Neural crest cell (in vitro differentiated cells): ENCODE results near the gene ERN1. TPM values are rescaled to one million over a fixed set of nuclear protein-coding genes. Genes with fewer than 3 reads are reported as not detected.

Source experiments
- DNase-seq: peaks from one replicate; pipeline ENCODE4 v3.0.0; 2021; ENCODE audit warnings: low read depth, mixed read lengths, low spot score
- H3K27ac Mint-ChIP-seq: one replicate; pipeline ENCODE4 v1.8.0; 2021; ENCODE audit warnings: mild to moderate bottlenecking, mixed read lengths; ENCODE audit not compliant: unreplicated experiment
- H3K27me3 Mint-ChIP-seq: 2 replicates; pipeline ENCODE4 v1.8.0; 2021; ENCODE audit warnings: low read depth, mild to moderate bottlenecking, mixed read lengths
- H3K36me3 Mint-ChIP-seq: 2 replicates; pipeline ENCODE4 v1.8.0; 2021; ENCODE audit warnings: low read depth, mild to moderate bottlenecking, mixed read lengths
- H3K4me1 Mint-ChIP-seq: 2 replicates; pipeline ENCODE4 v1.8.0; 2021; ENCODE audit warnings: mixed read lengths
- H3K4me3 Mint-ChIP-seq: one replicate; pipeline ENCODE4 v1.8.0; 2021; ENCODE audit warnings: mild to moderate bottlenecking, mixed read lengths
- H3K9me3 Mint-ChIP-seq: 2 replicates; pipeline ENCODE4 v1.8.0; 2021; ENCODE audit warnings: mixed read lengths
- CTCF ChIP-seq: fragments of 200-600 bp; sonication (generic); conservative IDR thresholded peaks from 2 replicates; pipeline ENCODE4 v1.5.0; 2021; ENCODE audit warnings: antibody characterized with exemption, mild to moderate bottlenecking
- total RNA-seq: library from RNA; stranded (reverse); gene quantifications from 2 replicates; pipeline ENCODE4 v1.2.1, GENCODE V29; 2021

ERN1 gene
- total RNA-seq, 1 donor from 2014 or later: 8.5 TPM

- H3K27me3 Mint-ChIP-seq: peaks cover 23% of the 10 kb centered on the region
- peak overlapping the region; percentile 83 for H3K4me3 Mint-ChIP-seq
- no peaks in the 10 kb centered on the region for H3K9me3 Mint-ChIP-seq
- no peak overlapping the region for H3K27ac Mint-ChIP-seq
- H3K36me3 Mint-ChIP-seq: no peaks in the 10 kb centered on the region
- H3K4me1 Mint-ChIP-seq: peaks cover 11% of the 10 kb centered on the region
- no peak for TF ChIP-seq CTCF
- DNase-seq: no peak
These were observed 130.0 kb downstream of the ERN1 start for GRCh38 chr17:63999680-64000531.

GRCh38 chr17:63998721-63999679, 130.9 kb downstream of the ERN1 start:
- Mint-ChIP-seq H3K4me3 (peak overlapping the region; percentile 83), H3K36me3 (no peaks in the 10 kb centered on the region), H3K9me3 (no peaks in the 10 kb centered on the region), H3K27me3 (peaks cover 30% of the 10 kb centered on the region), H3K4me1 (peaks cover 11% of the 10 kb centered on the region), H3K27ac (no peak overlapping the region)
- TF ChIP-seq CTCF: no peak
- no peak for DNase-seq

GRCh38 chr17:63998050-63998720, 131.8 kb downstream of the ERN1 start, which contains the start of gene PRR29:
Gene PRR29, plus strand, starts transcription at chr17:63998351. Its CDS starts 14 bp downstream, at chr17:63998365.
- Mint-ChIP-seq H3K4me1 (peaks cover 11% of the 10 kb centered on the region), H3K9me3 (no peaks in the 10 kb centered on the region), H3K4me3 (peak within 1 kb of the TSS; percentile 85), H3K27ac (no peak within 1 kb of the TSS), H3K27me3 (peaks cover 37% of the 10 kb centered on the region), H3K36me3 (no peaks in the 10 kb centered on the region)
- no peak for TF ChIP-seq CTCF
- peak; percentile 79 for DNase-seq

- Mint-ChIP-seq H3K27me3 (peaks cover 41% of the 10 kb centered on the region), H3K4me1 (peaks cover 14% of the 10 kb centered on the region), H3K36me3 (no peaks in the 10 kb centered on the region), H3K27ac (no peak overlapping the region), H3K4me3 (peak overlapping the region; percentile 85), H3K9me3 (no peaks in the 10 kb centered on the region)
- TF ChIP-seq CTCF: no peak
- DNase-seq: no peak
These were observed 132.4 kb downstream of the ERN1 start for GRCh38 chr17:63997341-63998048.
